ENCODE data around the gene CLDN22.

- no peak for TF ChIP-seq CBFB (IDR thresholded peaks at IDR 0.05; ENCODE audit: low read depth)
- no peak for TF ChIP-seq TCF12 (IDR thresholded peaks at IDR 0.05; ENCODE audit: low read depth, low read length)
- no peak for TF ChIP-seq ATF7 (IDR thresholded peaks at IDR 0.05; ENCODE audit: low read depth)
- TF ChIP-seq CTCF (IDR thresholded peaks at IDR 0.05 in 2 of 3, conservative IDR thresholded peaks at IDR 0.05 in 1 of 3; ENCODE audit: control insufficient read depth in 2 of 3, extremely low read depth in 1 of 3, insufficient read depth in 1 of 3, low read depth in 3 of 3, low read length in 3 of 3): no peak
- TF ChIP-seq ZBED1 (IDR thresholded peaks at IDR 0.05; ENCODE audit: borderline replicate concordance): no peak
- no peak for TF ChIP-seq GABPA (IDR thresholded peaks at IDR 0.05; ENCODE audit: low read depth)
- no peak for TF ChIP-seq ZBTB40 (IDR thresholded peaks at IDR 0.05; ENCODE audit: borderline replicate concordance)
- TF ChIP-seq MEF2B (IDR thresholded peaks at IDR 0.05; ENCODE audit: partially characterized antibody, poor library complexity, severe bottlenecking): no peak
- no peak for TF ChIP-seq SRF (IDR thresholded peaks at IDR 0.05; ENCODE audit: low read depth in 2 of 2, low read length in 2 of 2)
- no peak for TF ChIP-seq EP300 (IDR thresholded peaks at IDR 0.05; ENCODE audit: borderline replicate concordance in 1 of 2, control insufficient read depth in 1 of 2, low read depth in 2 of 2, low read length in 2 of 2)
- TF ChIP-seq REST (IDR thresholded peaks at IDR 0.05; ENCODE audit: low read depth, low read length): no peak
Measured at GRCh38 chr4:183321516-183321915, 1.4 kb upstream of the CLDN22 start.

All from GM12878 (cell line).